NCI-H524 (cell line): ENCODE data around the gene KIF26A.
"Not testable (repeated sequence)": the region's sequence is repeated elsewhere in the genome, so short reads cannot be mapped to it uniquely, and the experiment has no call there.

Experiments used
- DNase-seq, 2 experiments: peaks; one replicate each; lab custom pipeline; 2025; lab: John Stamatoyannopoulos, UW

Gene KIF26A

DNA sequence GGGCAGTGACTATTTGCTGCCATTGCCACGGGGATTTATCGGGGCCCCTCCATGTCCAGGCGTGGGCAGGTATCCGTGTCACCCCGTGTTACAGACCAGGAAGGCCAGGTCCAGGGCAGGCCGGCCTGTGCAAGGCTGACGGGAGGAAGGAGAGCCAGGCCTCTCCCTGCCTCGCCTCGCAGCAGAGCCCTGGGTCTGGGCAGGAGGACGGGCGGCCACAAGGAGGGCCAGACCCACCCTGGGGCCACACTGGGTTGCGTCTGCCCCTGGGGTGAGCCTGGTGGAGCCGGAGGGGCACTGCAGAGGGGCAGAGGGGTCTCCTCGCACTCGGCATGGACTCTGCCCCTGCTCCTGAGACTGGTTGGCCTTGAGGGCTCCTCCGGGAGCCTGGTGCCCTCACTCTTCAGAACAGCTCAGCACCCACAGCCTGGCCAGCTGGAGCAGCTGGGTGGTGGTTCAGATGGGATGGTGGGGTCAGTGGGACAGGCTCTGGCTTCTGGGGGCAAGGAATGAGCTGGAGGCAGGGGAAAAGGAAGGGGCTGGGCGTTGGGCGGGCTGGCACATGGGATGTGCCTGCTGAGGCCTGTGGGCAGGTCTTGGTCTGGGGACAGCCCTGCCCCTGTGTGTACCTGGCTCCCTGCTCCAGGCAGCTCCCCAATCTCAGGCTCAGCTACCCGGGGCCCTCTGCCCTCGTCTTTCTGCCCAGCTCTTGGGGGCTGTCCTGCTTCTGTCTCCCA lies 53.9 kb downstream of the KIF26A start:
- DNase-seq, result no peak

DNA sequence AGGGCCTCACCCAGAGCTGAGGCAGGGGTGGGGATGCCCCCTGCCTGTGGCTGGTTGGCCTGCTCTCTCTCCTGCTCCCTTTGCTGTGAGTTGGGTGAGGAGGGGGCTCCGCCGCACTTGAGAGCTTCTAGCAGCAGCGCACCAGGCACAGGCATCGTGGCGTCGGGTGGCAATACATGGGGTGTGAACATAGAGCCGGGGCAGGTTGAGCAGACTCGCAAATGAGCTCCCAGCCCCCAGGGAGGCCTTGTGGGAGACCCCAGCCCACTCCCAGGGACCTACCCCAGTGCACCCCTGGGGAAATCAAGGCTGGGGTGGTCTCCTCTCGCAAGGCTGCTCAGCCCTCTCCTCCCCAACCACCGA lies 54.5 kb downstream of the KIF26A start:
- no peak for DNase-seq

DNA sequence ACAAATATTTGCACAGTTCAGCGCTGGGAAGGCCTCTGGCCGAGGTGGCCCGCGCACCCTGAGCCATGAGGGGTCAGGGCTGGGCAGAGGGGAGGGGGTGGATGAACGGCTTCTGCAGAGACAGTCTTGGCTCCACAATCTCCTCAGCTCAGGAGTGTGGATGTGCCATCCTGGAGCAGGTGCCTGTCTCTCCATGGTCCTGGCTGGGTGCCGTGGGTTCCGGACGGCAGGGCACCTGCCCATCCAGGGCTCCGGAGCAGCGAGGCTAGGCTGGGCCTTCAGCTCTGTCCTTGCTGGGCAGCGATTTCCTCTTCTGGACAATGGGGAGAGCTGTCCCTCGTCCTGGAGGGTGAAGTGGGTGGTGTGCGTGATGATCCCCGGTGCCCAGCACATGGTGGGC lies 55.6 kb downstream of the KIF26A start:
- DNase-seq, result no peak

DNA sequence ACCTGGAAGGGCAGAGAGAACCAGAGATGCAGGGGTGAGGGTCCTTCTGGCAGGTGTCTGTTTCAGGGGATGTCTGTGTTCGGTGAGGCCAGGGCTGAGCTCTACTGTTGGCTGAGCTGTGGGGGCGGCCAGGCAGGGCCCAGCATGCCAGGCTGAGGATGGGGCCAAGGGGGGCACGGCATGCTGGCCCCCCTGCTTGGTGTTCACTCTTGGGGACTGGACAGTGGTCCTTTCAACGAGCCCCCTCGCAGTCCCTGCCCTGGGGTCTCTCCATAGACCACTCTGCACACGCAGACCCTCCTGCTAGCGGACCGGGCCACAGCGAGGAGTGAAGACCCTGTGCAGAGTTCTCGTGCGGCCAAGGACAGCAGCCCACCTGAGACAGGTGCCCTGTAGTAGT lies 56.3 kb downstream of the KIF26A start:
- DNase-seq, result no peak

DNA sequence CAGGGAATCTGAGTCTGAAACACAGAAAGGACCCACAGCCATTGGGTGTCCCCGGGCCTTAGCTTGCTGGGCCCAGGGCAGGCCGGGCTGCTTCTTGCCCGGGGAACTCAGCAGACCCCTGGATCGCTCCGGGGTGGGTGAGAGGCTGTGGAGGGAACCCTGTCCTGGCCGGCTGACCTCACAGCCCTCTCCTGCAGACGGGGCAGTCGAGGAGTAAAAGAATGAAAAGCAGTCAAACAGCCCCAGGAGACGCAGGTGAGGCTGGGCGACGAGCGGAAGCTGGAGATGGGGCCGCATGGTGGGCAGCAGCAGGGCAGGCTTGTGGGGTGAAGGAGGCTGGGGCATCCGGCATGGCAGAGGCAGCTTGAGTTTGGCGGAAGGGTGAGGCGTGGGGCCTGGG lies 57.0 kb downstream of the KIF26A start:
- no peak for DNase-seq

DNA sequence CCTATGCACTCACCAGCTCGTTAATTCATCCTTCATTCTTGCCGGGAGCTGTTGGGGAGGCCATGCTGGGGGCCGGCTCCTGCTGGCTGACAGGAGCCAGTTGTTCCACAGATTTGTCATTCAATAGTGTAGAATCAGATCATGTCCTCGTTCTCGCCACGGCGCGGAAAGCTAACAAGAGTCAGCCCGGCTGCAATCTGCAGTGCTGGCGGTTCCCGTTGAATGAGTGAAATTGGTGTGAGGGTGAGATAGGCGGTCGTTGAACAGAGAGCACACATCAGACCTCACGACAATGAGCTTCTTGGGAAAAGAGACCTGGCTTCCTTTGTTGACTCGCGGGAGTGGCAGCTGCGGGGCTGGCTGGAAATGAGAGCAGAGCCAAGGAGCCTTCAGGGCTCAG lies 57.5 kb downstream of the KIF26A start:
- peak in 1 of 2 experiments; percentile 26 for DNase-seq

DNA sequence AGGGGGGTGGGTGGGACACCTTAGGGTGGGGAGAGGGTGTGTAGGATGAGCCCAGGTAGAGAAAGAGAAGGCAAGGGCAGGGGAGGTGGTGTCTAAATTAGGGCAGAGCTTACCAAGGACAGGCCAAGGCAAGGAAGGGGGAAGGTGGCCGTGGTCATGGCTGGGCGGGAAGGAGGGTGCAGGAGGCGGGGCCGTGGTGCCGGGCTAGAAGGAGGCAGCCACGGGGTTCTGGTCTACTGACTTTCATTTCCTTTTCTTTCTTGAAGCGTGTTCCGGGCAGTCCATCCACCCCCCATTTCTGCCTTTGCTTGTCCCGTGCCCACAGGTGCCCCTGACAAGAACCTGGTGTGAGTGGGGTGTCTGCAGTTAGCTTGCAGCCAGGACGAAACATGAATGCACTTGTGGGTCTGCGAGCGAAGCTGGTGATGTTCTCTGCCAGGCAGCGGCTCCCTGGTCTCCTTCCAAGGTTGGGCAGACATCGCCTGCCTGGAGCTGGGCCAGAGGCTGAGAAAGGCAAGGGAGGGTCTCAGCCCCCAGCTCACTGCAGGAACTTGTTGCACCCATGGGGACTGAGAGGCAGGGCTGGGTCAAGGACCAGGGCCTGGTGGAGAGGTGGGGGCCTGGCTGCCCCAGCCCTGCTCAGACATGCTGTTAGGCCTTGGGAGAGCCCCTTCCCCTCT lies 58.2 kb downstream of the KIF26A start:
- no peak for DNase-seq

DNA sequence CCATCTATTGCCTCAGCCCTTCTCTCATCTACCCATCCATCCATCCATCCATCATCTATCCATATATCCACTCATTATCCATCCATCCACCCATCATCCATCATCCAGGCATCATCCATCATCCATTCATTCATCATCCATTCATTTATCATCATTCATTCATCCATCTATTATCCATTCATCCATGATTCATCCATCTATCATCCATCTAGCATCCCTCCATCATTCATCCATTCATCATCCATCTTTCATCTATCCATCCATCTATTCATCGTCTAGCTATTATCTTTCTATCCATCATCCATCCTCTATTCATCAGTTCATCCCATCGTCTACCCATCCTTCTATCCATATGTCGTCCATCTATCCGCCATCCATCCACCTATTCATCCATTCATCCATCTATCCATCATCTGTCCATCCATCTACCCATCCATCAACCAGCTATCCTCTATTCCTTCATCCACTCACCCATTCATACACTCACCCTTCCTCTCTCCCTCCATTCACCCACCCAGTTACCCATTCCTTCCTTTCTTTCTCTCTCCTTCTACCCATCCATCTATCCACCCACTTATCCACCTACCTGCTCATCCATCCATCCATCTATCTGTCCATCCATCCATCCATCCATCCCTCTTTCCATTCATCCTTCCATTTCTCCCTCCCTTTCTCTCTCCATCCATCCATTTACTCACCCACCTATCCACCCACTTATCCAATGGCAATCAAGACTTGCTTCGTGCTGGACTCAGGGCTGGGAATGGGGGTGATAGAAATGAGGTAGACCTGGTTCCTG lies 59.3 kb downstream of the KIF26A start:
- no peak for DNase-seq

DNA sequence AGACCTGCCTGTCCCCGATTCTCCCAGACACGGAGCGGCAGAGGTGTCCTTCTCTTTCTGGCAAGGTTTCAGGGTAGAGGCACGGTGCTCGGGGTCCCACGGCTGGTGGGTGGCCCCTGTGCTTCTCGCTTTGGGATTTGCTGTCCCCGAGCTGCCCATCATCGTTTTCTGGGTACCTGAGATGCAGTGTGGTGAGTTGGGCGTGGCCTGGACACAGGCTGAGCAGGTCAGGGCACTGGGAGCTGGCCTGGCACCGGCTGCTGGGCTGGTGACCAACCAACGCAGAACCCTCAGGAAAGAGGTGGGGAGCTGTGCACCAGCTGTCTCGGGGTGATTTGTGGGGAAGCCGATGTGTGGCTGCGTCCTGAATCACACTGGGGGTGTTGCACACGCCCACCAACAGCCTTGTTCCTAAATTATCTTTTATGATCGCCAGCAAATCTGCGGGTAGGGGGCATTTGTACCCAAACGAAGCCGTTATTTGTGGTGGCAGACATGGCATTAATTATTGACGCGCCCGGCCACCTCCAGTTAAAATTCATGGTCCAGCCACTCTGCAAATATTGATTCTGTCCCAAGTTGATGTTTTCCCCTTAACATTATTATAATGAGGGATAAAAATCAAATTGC lies 61.0 kb downstream of the KIF26A start:
- DNase-seq, result no peak

DNA sequence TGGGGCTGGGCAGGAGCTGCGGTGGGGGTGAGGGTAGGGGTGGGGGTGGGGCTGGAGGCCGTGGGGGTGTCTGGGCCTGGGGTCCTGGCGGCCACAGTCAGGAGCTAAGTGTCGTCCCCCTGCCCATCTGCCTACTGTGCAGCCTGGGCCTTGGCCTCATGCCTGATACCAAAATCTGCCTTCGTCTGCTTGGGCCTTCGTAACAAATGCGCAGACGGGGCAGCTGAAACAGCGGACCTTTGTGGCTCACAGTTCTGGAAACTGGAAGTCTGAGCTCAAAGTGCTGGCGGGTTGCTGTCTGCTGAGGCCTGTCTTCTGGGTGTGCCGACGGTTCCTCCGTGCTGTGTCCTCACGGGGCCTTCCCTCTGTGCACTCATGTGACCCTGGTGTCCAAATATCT lies 61.7 kb downstream of the KIF26A start:
- DNase-seq, result no peak

DNA sequence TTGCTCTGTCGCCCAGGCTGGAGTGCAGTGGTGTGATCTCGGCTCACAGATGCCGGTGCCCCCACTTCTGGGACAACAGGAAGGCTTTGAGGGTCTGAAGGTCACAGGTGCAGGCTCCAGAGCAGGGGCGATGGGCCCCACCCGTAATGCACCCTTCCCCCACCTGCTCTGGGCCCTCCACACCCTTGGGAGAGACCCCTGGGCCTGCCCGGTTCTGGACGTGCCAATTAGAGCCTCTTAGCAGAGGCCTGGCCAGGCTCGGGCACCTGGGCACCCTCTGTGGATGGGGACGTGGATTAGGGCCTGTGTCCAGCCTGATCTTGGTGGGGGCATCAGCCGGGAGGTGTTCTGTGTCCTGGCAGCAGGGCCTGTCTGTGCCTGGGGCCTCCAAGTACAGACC lies 62.2 kb downstream of the KIF26A start:
- DNase-seq, result no peak

DNA sequence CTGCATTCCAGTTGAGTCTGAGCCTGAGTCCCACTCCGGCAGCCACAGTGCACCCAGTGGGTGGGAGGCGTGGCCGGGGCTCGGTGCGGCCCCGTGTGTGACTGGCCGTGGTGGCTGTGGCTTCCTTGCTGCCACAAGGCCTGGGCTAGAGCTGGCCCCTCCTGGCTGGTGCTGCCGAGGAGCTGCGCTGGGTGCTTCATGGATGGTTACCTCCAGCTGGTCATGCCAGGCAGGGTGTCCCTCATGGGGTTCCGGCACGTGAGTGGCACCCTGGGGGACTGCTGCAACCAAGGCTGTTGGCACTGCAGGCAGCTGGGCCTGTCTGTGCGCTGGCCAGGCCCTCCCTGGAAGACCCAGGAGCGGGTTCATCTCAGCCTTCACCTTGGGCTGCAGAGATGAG lies 62.7 kb downstream of the KIF26A start:
- no peak for DNase-seq

DNA sequence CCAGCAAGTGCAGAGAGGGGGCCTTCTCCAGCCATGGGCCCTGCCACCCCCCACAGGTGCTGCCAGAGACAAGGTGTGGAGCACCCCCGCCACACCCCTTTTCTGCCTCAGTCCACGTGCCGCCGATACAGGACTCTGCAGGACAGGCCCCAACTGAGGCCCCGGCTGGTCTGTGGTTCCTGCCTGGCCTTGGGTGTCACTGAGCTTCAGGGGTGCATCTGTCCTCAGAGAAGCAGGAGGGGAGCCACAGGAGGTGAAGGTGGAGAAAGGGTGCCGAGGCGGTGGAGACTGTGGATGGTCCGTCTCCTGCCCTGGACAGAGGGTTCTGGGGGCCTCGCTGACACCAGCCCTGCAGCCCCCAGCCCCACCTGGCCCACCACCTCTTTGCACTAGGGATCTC lies 63.1 kb downstream of the KIF26A start:
- DNase-seq, result no peak

DNA sequence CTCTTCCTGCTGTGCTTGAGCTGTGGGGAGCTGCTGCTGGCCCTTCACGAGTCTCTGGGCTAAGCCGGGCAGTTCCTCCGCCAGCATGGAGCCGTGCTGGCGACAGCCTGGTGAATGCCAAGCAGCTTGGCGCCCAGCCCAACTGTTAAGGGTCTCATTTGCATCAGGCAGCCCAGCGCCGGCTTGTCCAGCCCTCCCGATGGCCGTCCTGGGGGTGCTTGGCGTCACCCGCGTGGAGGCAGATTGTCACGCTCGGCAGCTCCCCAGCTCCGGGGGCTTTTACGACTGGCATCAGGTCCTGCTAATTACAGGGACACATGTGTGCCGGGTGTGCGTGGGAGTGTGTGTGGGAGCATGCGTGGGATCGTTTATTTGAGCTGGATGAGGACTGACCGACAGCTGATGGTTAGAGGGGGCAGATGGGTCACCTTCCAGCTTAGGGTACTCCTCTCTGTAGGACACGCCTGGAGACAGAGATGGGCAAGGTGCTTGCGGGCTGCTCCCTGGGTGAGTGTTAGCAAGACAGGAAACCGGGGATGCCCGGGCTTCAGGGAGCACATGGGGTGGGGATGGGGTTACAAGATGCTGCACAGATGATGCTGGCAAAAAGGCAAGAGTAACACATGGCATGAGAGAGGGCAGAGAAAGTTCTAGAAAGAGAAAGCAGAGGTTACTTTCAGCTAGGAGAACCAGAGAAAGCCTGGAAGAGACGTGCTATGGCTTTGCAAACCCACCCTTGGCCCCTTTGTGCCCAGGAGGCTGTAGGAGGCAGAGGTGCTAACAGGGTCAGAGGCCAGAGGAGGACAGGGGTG lies 64.1 kb downstream of the KIF26A start:
- peak; percentile 95 to 98 for DNase-seq

DNA sequence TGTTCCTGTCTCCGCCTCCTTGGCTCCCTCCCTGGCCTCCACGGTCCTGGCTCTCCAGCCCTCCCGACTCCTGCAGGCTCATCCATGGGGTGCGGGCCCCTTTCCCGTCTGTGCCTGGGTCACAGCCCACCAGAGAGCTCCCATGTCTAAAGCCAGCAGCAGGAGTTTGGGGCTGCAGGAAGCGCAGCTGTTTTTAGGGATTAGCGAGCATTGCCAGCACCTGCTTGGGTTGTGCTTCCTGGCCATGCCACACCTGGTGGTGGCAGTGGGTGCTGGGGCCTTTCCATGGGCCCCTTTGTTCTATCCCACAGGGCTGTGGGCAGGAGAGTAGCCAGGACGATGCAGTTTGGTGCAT lies 64.7 kb downstream of the KIF26A start:
- DNase-seq, result peak; percentile 50 to 69

DNA sequence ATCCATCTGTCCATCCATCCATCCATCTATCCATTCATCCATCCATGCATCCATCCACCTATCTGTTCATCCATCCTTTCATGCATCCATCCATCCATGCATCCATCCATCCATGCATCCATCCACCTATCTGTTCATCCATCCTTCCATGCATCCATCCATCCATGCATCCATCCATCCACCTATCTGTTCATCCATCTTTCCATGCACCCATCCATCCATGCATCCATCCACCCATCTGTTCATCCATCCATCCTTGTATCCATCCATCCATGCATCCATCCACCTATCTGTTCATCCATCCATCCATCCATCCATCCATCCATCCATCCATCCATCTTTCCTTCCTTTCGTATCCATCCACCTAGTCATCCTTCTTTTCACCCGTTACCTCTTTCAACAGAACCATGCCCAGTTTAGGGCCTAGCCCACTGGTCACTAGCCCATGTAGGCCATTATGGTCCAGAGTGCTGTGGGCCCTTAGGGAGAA lies 66.3 kb downstream of the KIF26A start:
- no peak for DNase-seq

DNA sequence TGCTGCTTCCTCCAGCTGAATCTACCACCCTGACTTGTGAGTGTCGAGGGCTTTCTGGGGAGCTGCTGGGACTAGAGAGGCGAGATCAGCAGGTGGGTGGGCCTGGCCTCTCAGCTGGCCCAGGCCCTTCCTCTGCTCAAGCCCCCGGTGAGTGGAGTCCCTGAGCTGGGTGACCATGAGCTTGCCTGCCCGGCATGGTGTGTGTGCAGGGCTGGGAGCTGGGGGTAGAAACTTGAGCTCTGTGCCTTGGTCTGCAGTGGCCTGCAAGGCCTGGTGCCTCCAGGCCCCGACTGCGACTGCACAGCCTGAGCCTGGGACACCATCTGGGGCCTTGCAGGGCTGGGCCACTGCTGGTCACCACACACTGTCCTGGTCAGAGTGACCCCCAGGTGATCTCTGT lies 67.4 kb downstream of the KIF26A start:
- DNase-seq, result no peak

DNA sequence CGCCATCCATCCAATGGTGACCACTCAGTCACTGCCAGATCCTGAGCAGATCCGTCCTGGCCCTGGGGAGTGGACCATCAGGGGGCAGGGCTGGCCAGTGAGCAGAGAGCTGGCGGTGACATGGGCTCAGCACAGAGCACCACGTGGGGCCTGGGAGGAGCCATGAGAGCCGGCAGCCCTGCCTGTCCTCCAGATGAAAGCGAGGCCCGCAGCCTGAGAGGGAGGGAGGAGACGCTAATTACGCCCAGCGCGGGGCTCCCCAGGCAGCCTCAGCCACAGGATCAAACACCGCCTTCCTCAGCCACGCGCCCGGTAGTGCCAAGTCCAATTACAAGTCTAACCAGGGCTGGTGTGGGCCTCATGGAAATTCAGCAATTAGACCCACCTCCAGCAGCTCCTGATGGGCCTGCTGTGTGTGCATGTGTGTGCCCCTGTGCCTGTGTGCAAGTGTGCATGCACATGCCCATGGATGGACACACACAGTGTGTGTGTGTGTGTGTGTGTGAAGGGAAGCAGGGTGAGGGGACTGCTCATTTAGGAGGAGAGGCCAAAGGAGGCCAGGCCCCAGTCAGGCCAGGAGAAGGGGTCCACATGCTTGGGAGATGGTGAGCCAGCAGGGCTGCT lies 68.0 kb downstream of the KIF26A start:
- no peak for DNase-seq

DNA sequence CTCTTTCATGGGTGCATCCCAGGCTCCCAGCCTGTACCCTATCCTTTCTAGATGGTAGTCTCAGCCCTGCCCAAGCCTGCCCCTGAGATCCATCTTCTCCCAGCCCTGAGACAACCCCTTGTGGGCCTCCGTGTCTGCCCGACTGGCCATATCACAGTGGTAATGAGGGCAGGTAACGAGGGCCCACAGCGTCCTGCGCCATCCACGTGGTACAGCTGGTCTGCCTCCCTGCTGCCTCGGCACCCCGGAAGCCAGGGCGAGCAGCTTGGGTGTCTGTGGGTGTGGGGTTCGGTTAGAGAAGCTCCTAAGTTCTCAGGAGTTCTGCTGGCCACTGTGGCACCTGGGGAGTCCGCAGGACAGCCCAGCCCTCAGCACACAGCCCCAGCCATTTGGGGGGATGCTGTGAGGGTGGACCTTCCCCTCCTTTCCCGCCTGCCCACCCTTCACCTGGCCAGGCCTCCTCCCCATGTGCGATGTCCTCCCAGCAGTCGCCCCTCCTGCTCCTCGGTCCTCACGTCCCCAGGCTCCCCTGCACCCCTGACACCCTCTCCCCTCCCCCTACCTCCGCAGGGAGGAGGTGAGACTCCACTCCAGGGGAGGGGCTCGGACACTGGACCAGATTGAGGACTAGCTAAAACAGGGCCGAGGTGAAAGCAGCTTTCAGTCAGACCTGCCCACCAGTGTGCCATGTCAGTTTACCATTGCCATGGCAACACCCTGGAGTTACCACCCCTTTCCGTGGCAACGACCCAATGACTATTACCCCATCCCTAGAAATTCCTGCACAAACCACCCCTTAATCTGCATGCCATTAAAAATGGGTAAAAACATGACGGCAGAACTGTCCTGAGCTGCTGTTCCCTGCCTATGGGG lies 69.0 kb downstream of the KIF26A start:
- no peak for DNase-seq

DNA sequence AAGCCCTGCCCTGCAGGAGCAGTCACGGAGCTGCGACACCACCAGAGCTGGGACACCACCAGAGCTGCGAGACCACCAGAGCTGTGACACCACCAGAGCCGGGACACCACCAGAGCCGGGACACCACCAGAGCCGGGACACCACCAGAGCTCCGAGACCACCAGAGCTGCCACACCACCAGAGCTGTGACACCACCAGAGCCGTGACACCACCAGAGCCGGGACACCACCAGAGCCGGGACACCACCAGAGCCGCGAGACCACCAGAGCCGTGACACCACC lies 69.6 kb downstream of the KIF26A start:
- DNase-seq, result not testable (repeated sequence)
